Islet precursor cell (in vitro differentiated cells): ENCODE data around the gene RIC8A.

ENCODE experiments used
- DNase-seq: peaks from one replicate; pipeline ENCODE4 v3.0.0-alpha.2; 2018

RIC8A gene

GRCh38 chr11:250740-251299, 43.3 kb downstream of the RIC8A start:
- DNase-seq: peak; percentile 84

- DNase-seq: no peak
Observed at GRCh38 chr11:251550-251949, 44.0 kb downstream of the RIC8A start.

GRCh38 chr11:252666-253065, 45.2 kb downstream of the RIC8A start:
- DNase-seq: no peak

GRCh38 chr11:253160-253885, 45.8 kb downstream of the RIC8A start:
- DNase-seq: no peak

- no peak for DNase-seq
Observed at GRCh38 chr11:253886-254270, 46.4 kb downstream of the RIC8A start.

GRCh38 chr11:255176-255575, 47.7 kb downstream of the RIC8A start:
- DNase-seq: no peak

GRCh38 chr11:255816-256215, 48.3 kb downstream of the RIC8A start:
- no peak for DNase-seq

- no peak for DNase-seq
Observed at GRCh38 chr11:256952-257737, 49.6 kb downstream of the RIC8A start.

- no peak for DNase-seq
Observed at GRCh38 chr11:257766-258493, 50.4 kb downstream of the RIC8A start.

GRCh38 chr11:259413-259812, 51.9 kb downstream of the RIC8A start:
- no peak for DNase-seq

GRCh38 chr11:261624-262023, 54.1 kb downstream of the RIC8A start:
- DNase-seq: no peak
